GM18511 (cell line): ENCODE results near the gene ABHD14A.

Experiments used
- ATAC-seq: cut with Tn5 transposase; IDR thresholded peaks from one replicate; pipeline ENCODE4 v1.9.1; 2021; ENCODE audit warnings: mild to moderate bottlenecking, moderate library complexity; ENCODE audit not compliant: unreplicated experiment

The ABHD14A gene

DNA sequence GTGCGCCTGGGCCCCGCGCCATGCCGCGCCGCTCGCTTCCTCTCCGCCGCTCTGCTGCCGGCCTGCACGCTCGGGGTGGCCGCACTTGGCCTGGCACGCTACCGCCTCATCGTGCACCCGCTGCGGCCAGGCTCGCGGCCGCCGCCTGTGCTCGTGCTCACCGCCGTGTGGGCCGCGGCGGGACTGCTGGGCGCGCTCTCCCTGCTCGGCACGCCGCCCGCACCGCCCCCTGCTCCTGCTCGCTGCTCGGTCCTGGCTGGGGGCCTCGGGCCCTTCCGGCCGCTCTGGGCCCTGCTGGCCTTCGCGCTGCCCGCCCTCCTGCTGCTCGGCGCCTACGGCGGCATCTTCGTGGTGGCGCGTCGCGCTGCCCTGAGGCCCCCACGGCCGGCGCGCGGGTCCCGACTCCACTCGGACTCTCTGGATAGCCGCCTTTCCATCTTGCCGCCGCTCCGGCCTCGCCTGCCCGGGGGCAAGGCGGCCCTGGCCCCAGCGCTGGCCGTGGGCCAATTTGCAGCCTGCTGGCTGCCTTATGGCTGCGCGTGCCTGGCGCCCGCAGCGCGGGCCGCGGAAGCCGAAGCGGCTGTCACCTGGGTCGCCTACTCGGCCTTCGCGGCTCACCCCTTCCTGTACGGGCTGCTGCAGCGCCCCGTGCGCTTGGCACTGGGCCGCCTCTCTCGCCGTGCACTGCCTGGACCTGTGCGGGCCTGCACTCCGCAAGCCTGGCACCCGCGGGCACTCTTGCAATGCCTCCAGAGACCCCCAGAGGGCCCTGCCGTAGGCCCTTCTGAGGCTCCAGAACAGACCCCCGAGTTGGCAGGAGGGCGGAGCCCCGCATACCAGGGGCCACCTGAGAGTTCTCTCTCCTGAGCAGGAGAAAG, 18.7 kb upstream of the ABHD14A start:
- peak; percentile 55 for ATAC-seq

DNA sequence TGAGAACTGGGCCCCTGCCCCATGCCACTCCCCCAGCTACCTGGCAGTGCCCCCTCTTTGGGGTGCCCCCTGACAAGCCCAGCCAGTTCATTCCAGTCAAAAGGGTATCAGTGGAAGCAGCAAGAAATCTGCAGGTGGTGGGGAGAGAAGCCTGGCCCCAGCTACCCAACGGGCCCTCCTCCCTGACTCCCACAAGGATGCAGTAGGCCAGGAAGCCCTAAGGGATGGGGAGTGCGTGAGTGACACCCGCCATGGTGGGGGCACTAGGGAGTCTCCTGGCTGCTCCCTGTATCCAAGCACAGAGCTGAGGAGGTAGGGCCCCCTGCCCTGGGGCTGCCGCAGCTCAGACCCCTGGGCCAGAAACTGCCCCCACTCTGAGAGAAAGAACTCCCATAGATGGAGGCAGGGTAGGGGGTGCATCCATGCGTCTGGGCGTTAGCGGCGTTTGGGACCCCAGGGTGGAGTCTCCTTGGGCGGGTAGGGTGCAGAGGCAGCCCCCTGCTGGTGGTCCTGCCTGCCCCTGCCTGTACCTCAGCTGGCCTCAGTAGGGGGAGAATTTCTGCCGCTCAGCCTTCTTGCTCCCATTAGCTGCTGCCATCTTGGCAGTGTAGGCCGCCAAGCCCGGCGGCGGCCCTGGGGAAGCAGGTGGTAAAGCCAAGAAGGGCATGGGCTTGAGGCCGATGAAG, 17.2 kb upstream of the ABHD14A start:
- no peak for ATAC-seq

DNA sequence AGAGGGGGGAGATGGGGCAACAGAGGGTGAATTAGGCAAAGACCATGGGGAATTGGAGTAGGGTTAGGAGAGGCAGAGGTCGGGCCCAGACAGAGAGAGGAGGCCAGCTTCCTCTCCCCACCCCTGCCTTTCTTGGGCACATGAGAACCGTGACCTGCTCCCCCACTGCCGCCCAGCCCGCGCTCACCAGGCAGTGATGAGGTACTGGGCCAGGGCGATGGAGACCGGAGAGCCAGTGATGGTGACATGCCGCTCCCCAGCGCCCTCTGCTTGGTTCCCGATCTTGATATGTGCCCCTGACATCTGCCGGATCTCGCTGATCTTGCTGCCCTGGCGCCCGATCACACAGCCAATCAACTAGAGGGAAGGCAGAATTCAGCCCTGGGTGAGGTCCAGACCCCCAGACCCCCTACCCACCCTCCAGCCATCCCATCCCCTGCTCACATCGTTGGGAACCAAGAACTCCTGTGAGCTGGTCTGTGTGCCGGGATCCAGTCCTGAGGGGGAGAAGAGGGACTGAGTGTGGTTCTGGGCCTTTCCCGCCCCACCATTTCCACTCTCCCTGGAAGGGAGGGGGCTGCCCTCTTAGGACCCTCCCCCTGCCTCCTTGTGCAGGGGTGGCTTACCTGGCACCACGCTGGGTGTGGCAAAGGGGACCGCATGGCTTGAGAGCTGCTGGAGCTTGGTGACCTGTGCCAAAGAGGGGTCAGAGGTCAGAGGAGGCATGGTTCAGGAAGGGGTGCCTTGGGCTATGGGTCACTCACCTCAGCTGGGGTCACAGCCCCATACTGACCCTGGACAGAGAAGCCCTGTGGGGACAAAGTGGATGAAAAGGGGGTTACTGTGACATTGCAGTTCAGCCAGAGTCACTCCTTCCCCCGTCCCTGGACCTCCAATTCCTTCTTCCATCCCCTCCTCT, 16.0 kb upstream of the ABHD14A start:
- no peak for ATAC-seq

DNA sequence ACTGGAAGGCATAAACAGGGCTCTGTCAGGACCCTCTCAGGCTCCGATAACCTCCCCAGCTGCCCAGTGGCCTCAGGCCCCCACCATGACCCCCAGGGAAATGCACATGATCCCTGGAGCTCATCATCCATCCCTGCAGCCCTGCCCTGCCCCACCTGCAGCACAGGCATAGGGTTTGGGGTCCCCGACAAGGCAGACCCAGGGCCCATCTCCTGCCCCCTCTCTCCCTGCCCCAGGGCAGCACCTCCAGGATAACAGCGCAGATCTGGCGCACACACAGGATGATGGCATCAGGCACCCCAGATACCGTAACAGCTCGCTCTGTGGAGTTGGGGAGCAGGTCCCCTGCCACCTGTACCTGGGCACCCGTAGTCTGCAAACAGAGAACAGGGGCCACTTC, 15.2 kb upstream of the ABHD14A start:
- no peak for ATAC-seq

DNA sequence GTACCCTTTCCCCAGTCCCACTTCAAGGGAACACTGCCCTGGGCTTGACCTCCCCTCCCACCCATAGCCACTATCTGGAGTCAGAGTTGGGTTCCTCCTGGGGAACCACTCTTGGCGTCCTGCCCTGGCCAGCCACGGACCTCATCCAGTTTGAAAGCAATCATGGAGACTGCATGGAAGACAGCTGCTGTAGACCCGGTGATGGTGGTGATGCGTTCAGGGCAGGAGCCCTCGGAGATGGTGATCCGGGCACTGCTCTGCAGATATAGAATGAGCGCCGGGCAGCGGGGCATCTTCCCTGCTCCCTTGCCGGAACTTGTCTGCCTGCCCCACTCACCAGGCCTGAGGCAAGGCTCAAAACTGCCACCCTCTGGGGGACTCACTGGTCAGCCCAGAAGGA, 14.5 kb upstream of the ABHD14A start:
- ATAC-seq: no peak

DNA sequence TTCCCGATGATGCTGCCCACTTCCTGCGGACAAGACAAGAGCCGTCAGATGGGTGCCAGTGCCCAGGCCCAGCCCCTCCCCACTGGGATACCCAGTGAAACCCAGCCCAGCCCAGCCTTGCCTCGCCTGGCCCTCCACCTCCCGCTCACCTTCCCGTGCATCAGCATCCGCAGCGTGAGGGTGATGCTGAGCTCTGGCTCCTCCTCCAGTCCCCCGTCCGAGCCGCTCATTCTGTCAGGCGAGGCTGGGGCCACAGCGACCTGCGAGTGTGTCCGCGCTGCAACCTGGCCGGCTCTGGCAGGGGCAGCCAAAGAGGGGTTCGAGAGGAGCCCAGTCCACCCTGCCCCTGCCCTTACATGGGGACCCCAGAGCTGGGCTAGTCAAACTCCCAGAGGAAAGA, 13.9 kb upstream of the ABHD14A start:
- ATAC-seq: no peak

- no peak for ATAC-seq
Measured at GRCh38 chr3:51961602-51962569, 13.0 kb upstream of the ABHD14A start.

DNA sequence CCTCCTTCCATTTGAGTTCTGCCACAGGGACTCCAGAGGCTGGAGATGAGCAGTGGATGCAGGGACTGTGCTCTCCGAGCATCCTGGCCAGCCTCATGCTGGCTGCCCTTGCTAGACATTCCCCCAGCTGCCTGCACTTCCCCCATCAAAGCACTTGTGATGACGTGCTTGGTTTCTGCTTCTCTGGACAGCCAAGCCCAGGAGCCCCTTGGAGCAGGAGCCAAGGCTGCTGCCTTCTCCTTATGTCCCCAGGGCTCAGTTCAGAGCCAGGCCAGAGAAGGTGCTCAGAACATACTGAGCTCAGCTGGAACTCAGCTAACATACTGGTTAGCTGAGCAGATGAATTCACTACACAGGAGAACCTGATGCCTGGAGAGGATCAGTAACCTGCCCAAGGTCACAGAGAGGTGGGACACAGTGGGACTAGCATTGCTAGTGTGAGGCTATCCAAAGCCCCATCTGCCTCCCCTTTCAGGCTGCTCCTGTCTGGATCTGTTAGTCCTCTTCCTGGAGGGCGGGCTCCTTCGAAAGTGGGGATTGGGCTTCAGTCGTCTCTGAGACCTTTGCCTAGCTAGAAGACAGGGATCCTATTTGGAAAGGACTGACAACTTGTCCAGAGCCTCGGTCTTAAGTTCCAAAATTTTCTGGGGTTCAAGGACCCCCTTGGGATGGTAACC, 11.9 kb upstream of the ABHD14A start:
- no peak for ATAC-seq

DNA sequence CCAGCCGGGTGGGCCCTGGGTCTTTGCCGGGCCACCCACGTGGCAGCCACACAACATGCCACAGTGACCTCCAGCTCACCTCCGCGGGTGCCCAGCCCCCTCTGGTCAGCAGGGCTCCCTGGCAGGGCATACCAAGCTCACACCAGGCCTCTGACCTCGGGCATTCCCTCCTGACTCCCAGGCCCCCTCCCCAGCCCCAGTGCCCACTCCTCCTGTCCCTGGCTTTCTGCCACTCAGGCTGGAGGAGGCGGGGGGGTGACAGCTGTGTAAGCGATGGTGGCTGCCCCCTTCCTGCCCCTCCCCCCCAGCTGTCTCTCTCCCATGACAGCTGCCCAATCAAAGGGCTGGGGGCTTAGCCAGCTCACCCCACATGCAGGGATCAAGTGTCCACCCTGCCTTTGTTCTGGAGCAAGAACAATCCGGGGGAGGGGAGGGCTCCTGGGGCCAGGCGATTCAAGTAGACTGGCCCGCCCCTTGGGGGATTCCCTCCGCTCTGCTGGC, 10.9 kb upstream of the ABHD14A start:
- ATAC-seq: no peak

DNA sequence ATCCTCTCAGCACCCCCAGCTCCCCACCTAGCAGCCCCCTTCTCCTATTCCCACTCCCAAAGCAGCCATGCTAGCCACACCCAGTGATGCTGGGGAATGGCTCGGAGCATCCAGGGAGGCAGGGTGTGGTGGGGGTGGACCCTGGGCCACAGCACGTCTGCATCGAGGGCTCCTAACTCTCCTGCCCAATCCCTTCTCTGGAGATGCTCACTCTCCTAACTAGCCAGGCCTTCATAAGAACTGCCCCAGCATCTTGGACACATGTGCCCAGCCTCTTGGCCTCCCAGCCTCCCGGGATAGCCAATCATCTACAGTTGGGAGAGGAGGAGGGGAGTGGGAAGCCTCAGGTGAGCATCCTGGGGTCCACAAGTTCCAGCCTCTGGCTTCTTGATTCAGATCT, 10.3 kb upstream of the ABHD14A start:
- ATAC-seq: no peak

GRCh38 chr3:51966016-51966415, 8.8 kb upstream of the ABHD14A start:
- ATAC-seq: no peak

GRCh38 chr3:51966486-51966885, 8.4 kb upstream of the ABHD14A start:
- ATAC-seq: no peak

GRCh38 chr3:51966922-51967383, 7.9 kb upstream of the ABHD14A start:
- no peak for ATAC-seq

GRCh38 chr3:51967384-51968169, 7.3 kb upstream of the ABHD14A start, which contains the start of gene PCBP4:
PCBP4 (minus strand) TSS chr3:51967454; CDS start chr3:51961240, 6,214 bp downstream.
- ATAC-seq: no peak

DNA sequence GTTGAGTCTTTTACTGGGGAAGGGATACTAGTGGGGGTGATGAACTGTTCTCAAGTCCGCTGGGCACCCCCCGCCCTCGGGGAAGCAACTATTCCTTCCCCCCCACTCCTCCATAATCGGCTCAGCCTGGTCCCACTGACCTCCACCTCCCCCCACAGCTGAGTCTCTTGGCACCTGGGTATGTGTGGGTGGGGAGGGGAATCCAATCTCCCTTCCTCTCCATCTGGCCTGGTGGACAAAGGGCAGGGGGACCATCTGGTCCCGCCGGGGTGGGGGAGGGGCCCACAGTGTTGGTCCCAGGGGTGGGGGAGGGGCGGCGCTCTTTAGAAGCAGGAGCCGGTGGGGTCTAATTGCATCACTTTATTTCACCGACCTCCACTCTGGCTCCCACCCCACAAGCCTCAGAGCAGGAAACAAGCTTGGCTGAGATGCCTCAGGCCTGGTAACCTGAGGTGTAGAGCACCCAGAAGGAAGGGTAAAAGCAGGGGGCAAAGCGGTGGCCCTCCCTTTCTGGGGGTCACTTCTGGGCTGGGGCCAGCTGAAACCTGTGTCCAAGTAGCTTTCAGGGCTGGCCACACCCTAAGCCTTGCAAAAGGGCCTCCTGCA, 6.6 kb upstream of the ABHD14A start:
- ATAC-seq: no peak

DNA sequence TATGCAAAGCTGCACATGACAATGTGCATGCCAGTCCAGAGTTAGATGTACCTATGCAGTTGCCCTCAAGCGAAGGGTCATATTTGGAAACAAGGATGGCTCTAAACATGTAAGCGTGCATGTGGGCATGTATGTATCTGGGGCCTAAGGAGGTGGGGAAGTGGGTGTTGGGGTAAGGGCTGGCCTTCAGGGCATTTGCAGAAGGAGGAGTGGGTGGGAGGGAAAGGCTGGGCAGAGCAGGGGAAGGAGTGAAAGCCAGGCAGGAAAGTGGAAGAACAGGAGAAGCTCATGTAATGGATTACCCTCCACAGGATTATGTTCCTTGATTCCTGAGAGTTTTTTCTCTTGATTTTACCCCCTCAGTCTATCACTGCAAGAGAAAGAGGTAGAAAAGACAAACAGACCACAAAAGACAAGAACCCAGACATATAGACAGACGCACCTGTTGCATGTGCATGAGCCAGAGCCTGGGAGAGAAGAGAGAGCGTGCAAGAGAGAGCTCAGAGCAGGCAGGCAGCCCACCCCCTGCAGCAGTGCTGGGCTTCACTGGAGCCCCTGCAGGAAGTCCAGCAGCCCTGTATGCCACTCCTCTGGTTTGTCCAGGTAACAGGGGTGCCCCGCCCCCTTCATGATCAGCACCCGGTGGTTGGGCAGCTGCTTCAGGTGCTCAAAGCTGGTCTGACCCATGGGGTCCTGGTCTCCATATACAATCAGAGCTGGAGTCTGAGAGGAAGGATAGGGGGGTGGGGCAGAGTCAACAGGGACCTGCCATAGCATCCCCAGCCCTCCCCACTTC, 5.8 kb upstream of the ABHD14A start:
- ATAC-seq: no peak

DNA sequence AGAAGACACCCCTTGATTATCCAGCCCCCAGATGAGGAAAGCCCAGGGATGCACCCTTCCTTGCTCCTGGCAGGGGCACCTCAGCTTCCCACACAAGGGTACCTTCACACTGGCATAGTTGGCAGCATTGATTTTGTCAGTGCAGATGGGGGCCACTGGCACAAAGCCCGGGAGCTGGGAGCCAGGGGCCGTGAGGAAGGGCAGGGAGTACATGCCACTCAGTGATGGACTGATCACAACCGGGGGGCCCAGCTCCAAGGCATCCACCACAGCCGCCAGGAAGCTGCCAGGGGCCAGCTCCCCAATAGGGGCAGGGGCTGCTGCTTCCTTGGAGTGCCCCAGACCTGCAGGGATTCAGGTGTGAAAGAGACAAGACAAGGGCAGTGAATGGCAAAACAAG, 5.0 kb upstream of the ABHD14A start:
- ATAC-seq: no peak
